B cell (primary cell): Measurements from ENCODE around the gene NME3. TPM values are rescaled to one million over a fixed set of nuclear protein-coding genes. Genes with fewer than 3 reads are reported as not detected.
A peak's percentile ranks its signal among the peaks of the same experiment; 100 is the strongest.

Experiments
- ATAC-seq: fragments of 200-7000 bp; cut with Tn5 transposase; one replicate; pipeline ENCODE4 v1.10.0; 2021; ENCODE audit warnings: low read depth, mild to moderate bottlenecking, moderate number of reproducible peaks, moderate library complexity
- CTCF ChIA-PET: fragments of 350-600 bp; sonication (Branson Sonifier 250); formaldehyde crosslinking; loops from one replicate; lab custom pipeline; 2021; ENCODE audit warnings: antibody characterized with exemption, inconsistent platforms; lab: Charles Lee
- POLR2A ChIA-PET: fragments of 350-600 bp; sonication (Branson Sonifier 250); formaldehyde crosslinking; loops from one replicate; lab custom pipeline; 2021; ENCODE audit warnings: antibody characterized with exemption; lab: Charles Lee
- DNase-seq: peaks from one replicate; pipeline ENCODE4 v3.0.0; 2013
- H2AFZ ChIP-seq: 2 replicates; pipeline ENCODE4 v1.6.1; 2012; ENCODE audit warnings: mild to moderate bottlenecking, low read depth, low read length; ENCODE audit not compliant: insufficient read depth, poor library complexity, severe bottlenecking
- H3K27ac ChIP-seq, 2 donors: 1 replicate in 1 of 2; 2 replicates in 1 of 2; pipeline ENCODE4 v1.5.1; 2012 to 2013; ENCODE audit warnings: low read length in 2 of 2, mild to moderate bottlenecking in 2 of 2, moderate library complexity in 1 of 2
- H3K27me3 ChIP-seq, 4 experiments: fragments of 200-600 bp in 1 of 4; sonication (generic) in 1 of 4; replicated peaks in 1 of 4; 1 replicate in 2 of 4; 2 replicates in 2 of 4; pipeline versions ENCODE4 v1.6.1 to v1.7.0; 2013 to 2016; ENCODE audit warnings: low read length in 3 of 4, mild to moderate bottlenecking in 2 of 4, mixed read lengths in 1 of 4, moderate library complexity in 1 of 4; ENCODE audit not compliant: insufficient read depth in 4 of 4, control insufficient read depth in 3 of 4; ENCODE audit errors: control extremely low read depth in 1 of 4
- H3K36me3 ChIP-seq, 2 experiments: replicated peaks in 1 of 2; 1 replicate in 1 of 2; 2 replicates in 1 of 2; pipeline versions ENCODE4 v1.6.1 to v1.7.1; 2013; ENCODE audit warnings: low read length in 1 of 2; ENCODE audit not compliant: insufficient read depth in 2 of 2, control insufficient read depth in 1 of 2; ENCODE audit errors: control extremely low read depth in 1 of 2, extremely low read depth in 1 of 2
- H3K4me1 ChIP-seq, 2 donors: fragments of 200-600 bp in 1 of 2; sonication (generic) in 1 of 2; 1 replicate in 1 of 2; 2 replicates in 1 of 2; pipeline versions ENCODE4 v1.5.1 to v1.6.1; 2013 to 2017; ENCODE audit warnings: low read length in 2 of 2; ENCODE audit not compliant: control insufficient read depth in 2 of 2, insufficient read depth in 2 of 2
- H3K4me2 ChIP-seq: replicated peaks from 2 replicates; pipeline ENCODE3; 2012; ENCODE audit warnings: mild to moderate bottlenecking, low read depth, low read length; ENCODE audit not compliant: poor library complexity, severe bottlenecking
- H3K4me3 ChIP-seq, 5 experiments: fragments of 200-600 bp in 1 of 5; sonication (generic) in 1 of 5; 1 replicate in 3 of 5; 2 replicates in 2 of 5; pipeline versions ENCODE4 v1.5.1 to v1.7.0; 2011 to 2016; ENCODE audit warnings: low read length in 4 of 5, mild to moderate bottlenecking in 4 of 5, low read depth in 2 of 5, control low read depth in 1 of 5, moderate library complexity in 1 of 5; ENCODE audit not compliant: insufficient read depth in 1 of 5; ENCODE audit errors: control extremely low read depth in 1 of 5, extremely low read depth in 1 of 5
- H3K79me2 ChIP-seq: fragments of 200-600 bp; sonication (generic); one replicate; pipeline ENCODE4 v1.6.0; 2016; ENCODE audit warnings: low read length; ENCODE audit not compliant: control insufficient read depth, insufficient read depth
- H3K9ac ChIP-seq: fragments of 200-600 bp; sonication (generic); 2 replicates; pipeline ENCODE4 v1.6.1; 2017; ENCODE audit warnings: mild to moderate bottlenecking, low read length, moderate library complexity
- H3K9me3 ChIP-seq, 3 donors: one replicate each; pipeline versions ENCODE4 v1.6.1 to v1.7.1; 2013; ENCODE audit warnings: low read length in 2 of 3; ENCODE audit not compliant: control insufficient read depth in 2 of 3, insufficient read depth in 1 of 3; ENCODE audit errors: control extremely low read depth in 1 of 3
- H4K20me1 ChIP-seq: 2 replicates; pipeline ENCODE4 v1.6.0; 2012; ENCODE audit warnings: mild to moderate bottlenecking, low read length; ENCODE audit not compliant: insufficient read depth, control insufficient read depth, poor library complexity, severe bottlenecking
- H3K27ac Mint-ChIP-seq: one replicate; pipeline ENCODE4 v1.8.0; 2021; ENCODE audit warnings: mixed read lengths
- H3K27me3 Mint-ChIP-seq: one replicate; pipeline ENCODE4 v1.8.0; 2021; ENCODE audit warnings: mixed read lengths
- H3K4me1 Mint-ChIP-seq: one replicate; pipeline ENCODE4 v1.8.0; 2021; ENCODE audit warnings: mixed read lengths
- H3K4me3 Mint-ChIP-seq: one replicate; pipeline ENCODE4 v1.8.0; 2021; ENCODE audit warnings: mixed read lengths
- H3K9me3 Mint-ChIP-seq: one replicate; pipeline ENCODE4 v1.8.0; 2022; ENCODE audit warnings: mixed read lengths; ENCODE audit not compliant: insufficient read depth
- CTCF ChIP-seq: fragments of 200-600 bp; IDR thresholded peaks from one replicate; pipeline ENCODE4 v1.8.0; 2022; ENCODE audit warnings: antibody characterized with exemption, mild to moderate bottlenecking
- EZH2 ChIP-seq: IDR thresholded peaks from 2 replicates; pipeline ENCODE4 v1.6.1; 2012; ENCODE audit warnings: borderline replicate concordance, low read depth, mild to moderate bottlenecking, moderate library complexity, low read length; ENCODE audit not compliant: insufficient read depth, poor library complexity, severe bottlenecking
- WGBS: methylation state at CpG from one replicate; pipeline ENCODE4 v1.1.5; 2013; ENCODE audit warnings: missing lambda C conversion rate; ENCODE audit not compliant: insufficient coverage; 5-methylcytosine and 5-hydroxymethylcytosine counted together
- intact Hi-C: fragments of 100-400 bp; cut with micrococcal nuclease; formaldehyde crosslinking; loops from one replicate; pipeline ENCODE4 v1.10.0; 2022
- polyA plus RNA-seq: library from polyadenylated mRNA; depleted of rRNA; stranded (reverse); fragments of >200 nt; gene quantifications from 2 replicates; pipeline ENCODE4 v1.2.3, GENCODE V29; 2012
- total RNA-seq, 2 donors: library from RNA; stranded (reverse); fragments of 120-200 nt in 1 of 2; gene quantifications; 1 replicate in 1 of 2; 2 replicates in 1 of 2; pipeline versions ENCODE4 v1.2.3 to v1.2.4, GENCODE V29; 2013 to 2022

The NME3 gene
- total and polyA plus RNA-seq, 2 donors (not counting 1 experiment from before 2014, with no cell fraction given) = 63.2 to 150 TPM

- H3K79me2 ChIP-seq = no peaks in the 10 kb centered on the region
- H4K20me1 ChIP-seq = peaks cover 13% of the 10 kb centered on the region
- POLR2A ChIA-PET = no interaction called here
- H3K9me3 Mint-ChIP-seq = no peaks in the 10 kb centered on the region
- H3K9ac ChIP-seq = no peak overlapping the region
- DNase-seq (no peak), ATAC-seq (peak; percentile 49)
- no peak overlapping the region for H3K27ac Mint-ChIP-seq
- peaks cover 3 to 54% of the 10 kb centered on the region in 2 experiments for H3K36me3 ChIP-seq
- H3K4me3 Mint-ChIP-seq = no peak overlapping the region
- peaks cover 0 to 4% (median 0%) of the 10 kb centered on the region in 3 donors for H3K9me3 ChIP-seq
- CTCF ChIA-PET = no interaction called here
- H3K4me1 Mint-ChIP-seq = no peaks in the 10 kb centered on the region
- no peaks in the 10 kb centered on the region for H3K27me3 Mint-ChIP-seq
- no peaks in the 10 kb centered on the region for H3K27me3 ChIP-seq
- no peak overlapping the region for H3K4me2 ChIP-seq
- H3K4me3 ChIP-seq = no peak overlapping the region
- no peaks in the 10 kb centered on the region for H3K4me1 ChIP-seq
- TF ChIP-seq EZH2 (no peak), CTCF (no peak)
- intact Hi-C loops = no loop called here
- H2AFZ ChIP-seq = no peak overlapping the region
- 25% methylated on average over 4 of the region's 17 CpGs for WGBS
- no peak overlapping the region for H3K27ac ChIP-seq
These were observed 41.4 kb upstream of the NME3 start for GRCh38 chr16:1812732-1813163.

- 96% methylated on average over 15 of the region's 16 CpGs for WGBS
These were observed 39.2 kb upstream of the NME3 start for GRCh38 chr16:1810536-1810935.

More at GRCh38 chr16:1810536-1810935, 39.2 kb upstream of the NME3 start:
- intact Hi-C loops = no loop called here
- H3K27ac Mint-ChIP-seq = no peak overlapping the region
- no peak overlapping the region for H3K27ac ChIP-seq
- ATAC-seq (no peak), DNase-seq (no peak)
- no peaks in the 10 kb centered on the region for H3K9me3 Mint-ChIP-seq
- H3K4me2 ChIP-seq = no peak overlapping the region
- ChIA-PET CTCF (no interaction called here), POLR2A (no interaction called here)
- H4K20me1 ChIP-seq = peaks cover 9% of the 10 kb centered on the region
- H2AFZ ChIP-seq = no peak overlapping the region
- peaks cover 0 to 12% (median 0%) of the 10 kb centered on the region in 3 donors for H3K9me3 ChIP-seq
- no peaks in the 10 kb centered on the region for H3K4me1 Mint-ChIP-seq
- no peaks in the 10 kb centered on the region for H3K4me1 ChIP-seq
- no peaks in the 10 kb centered on the region for H3K27me3 Mint-ChIP-seq
- no peak overlapping the region for H3K4me3 Mint-ChIP-seq
- H3K27me3 ChIP-seq = no peaks in the 10 kb centered on the region
- peaks cover 3 to 39% of the 10 kb centered on the region in 2 experiments for H3K36me3 ChIP-seq
- H3K4me3 ChIP-seq = no peak overlapping the region
- no peak overlapping the region for H3K9ac ChIP-seq
- no peaks in the 10 kb centered on the region for H3K79me2 ChIP-seq
- TF ChIP-seq CTCF (no peak), EZH2 (no peak)
